ENCODE data around the gene PYGM.

PYGM gene

DNA sequence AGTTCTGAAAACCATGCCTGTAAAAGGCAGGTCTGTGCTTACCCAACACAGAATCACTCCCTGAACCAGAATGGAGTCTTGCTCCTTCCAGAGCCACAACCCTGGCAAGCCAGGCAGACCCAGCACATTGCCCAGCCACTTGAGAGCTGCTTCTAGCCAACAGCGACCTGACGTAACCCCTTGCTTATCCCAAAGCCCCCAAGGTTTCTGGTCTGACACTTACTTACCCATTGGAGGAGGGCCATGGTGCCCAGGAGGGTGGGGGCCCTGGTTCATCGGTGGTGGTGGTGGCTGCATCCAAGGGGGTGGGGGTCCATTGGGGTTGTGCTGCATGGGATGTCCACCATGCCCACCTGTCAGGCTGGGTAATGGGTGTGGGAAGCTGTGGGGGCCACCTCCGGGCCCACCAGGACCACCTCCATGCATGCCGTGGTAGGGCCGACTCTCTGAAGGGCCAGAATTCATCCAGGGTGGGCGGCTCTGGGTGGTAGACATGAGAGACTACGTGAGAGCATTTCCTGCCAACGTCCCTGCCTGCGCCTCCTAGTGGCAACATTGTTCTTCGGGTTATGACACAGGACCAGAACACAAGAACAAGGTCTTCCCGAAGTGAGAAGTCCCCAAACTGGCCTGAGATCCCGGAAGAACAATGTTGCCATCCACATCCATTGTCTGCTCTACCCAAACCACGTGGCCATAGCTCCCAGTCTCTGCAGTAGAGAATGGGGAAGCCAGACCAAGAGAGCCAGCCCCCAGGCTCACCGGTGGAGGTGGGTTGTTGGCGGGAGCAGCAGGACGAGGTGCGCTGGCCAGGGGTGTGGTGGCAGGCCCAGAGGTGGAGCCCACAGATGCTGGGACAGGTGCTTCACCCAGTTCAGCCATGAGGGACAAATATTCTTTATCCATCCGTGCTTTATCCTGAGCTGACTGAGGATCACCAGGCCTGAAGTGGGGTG is 7.8 kb upstream of the PYGM start:
- DNase-seq (ENCODE audit: low spot score), result peak; percentile 70

DNA sequence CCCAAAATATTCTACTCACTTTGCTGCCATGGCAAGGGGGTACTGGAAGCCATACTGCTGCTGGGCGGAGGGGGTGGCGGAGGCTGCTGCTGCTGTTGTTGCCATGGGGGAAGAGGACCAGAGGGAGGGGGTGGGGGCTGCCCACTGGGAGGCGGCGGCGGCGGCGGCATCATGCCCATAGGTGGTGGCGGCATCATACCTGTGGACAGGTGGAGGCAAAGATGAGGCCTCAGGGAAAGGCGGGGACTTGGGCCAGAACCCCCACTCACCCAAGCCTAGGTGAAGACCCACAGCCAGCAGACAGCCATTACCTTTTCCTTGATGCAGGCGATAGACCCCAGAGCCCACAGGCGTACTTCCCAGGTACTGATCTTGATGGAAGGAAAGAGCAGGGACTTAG is 7.1 kb upstream of the PYGM start:
- DNase-seq (ENCODE audit: low spot score), result no peak

DNA sequence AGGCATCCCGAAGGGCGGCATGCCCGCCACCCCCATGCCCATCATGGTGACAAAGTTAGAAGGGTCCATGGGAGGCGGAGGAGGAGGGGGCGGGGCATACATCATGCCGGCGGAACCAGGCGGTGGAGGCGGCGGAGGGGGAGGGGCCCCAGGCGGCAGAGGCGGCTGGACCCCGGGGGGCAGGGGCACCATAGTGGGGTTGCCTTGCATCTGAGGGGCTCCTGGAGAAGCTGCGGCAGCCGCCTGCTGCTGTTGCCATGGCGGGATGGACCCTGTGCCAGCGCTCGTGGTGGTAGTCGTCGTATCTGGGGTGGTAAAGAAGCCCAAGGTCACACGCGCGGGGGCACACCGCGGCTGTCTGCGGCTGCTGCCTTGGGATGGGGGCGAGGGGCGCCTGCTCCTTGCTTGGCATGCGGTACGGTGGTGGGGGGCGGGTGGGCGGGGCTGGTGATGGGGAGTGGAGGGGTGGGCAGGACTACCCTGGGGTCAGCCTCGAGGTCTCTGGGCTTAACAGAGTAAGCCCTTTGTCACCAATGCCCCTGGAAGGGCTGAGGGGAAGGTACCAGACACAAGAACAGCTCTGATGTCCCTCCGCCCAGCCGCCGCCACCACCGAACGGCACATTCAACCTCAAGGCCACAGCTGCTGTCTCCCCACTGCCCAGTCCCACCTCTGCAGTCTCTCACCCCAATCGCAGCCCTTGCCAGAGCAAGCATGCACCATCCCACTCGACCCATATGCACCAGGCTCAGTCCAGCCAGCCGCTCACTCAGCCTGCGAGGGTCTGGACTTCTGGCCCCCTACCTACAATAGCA is 6.3 kb upstream of the PYGM start:
- no peak for DNase-seq (ENCODE audit: low spot score)

DNA sequence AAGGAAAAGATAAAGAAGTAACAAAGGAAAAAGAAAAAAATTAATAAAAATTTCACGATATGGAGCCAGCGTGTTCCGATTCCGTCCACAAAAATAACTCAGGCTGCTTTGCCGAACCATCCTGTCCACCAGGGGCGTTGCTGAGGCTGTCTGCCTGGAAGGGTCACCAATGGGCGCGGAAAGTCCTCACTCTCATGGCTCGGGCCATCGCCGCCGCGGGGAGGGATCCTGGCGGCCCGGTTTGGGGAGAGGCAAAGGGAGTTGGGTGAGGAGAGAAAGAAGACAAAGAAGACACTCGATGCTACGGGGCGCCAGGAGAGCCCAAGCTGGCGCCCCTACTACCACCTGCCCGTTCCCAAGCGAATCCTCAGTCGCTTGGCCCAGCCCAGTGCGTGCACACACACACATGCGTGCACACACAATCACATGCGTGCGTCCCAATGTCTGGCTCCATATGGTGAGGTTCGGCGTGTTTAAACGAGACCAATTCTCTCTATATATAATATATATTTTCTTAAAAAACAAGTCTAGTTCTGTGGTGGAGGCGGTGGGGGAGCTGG is 5.6 kb upstream of the PYGM start:
- DNase-seq (ENCODE audit: low spot score), result no peak

DNA sequence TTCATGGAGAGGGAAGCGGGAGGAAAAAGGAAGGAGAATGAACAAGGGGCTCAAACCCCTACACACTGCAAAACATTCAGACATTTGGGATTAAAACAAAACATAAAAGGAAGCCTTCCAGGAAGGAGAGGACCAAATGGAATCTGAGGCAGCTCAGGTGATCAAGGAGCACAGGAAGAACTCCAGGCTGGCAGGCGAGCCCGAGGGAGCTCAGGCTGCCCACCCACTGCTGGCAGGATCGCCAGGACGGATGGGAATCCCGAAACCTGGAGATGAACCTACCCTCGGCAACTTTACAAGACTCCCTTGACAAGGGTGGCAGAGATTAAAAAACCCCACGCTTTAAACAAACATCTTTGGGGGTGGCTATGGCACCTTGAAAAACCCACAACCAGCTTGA is 5.0 kb upstream of the PYGM start:
- no peak for DNase-seq (ENCODE audit: low spot score)

DNA sequence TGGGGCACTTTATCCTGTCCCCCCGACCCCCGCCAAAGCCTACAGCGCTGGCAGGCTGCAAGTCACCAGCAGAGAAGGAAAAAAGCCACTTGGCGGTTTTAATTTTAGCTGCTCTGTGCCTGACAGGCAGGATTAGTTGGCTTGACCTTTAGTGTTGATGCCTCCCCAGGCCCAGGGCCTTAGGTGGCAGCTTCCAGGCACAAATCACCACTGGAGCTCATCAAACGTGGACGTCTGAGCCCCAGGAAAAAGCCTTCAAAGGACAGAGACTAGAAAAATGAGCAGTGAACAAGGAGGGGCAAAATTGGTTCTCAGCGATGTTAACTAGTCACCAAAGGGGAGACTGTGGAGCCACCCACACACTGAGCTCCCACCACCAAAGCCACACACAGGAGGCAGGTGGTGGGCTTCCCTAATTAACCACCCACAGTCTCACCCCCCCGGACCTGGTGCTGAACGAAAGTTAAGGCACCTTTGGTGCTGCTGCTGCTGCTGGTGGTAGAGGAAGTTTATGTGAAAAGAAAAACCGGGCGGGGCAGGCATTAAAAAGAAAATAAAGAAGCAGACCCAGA is 4.4 kb upstream of the PYGM start:
- no peak for DNase-seq (ENCODE audit: low spot score)

DNA sequence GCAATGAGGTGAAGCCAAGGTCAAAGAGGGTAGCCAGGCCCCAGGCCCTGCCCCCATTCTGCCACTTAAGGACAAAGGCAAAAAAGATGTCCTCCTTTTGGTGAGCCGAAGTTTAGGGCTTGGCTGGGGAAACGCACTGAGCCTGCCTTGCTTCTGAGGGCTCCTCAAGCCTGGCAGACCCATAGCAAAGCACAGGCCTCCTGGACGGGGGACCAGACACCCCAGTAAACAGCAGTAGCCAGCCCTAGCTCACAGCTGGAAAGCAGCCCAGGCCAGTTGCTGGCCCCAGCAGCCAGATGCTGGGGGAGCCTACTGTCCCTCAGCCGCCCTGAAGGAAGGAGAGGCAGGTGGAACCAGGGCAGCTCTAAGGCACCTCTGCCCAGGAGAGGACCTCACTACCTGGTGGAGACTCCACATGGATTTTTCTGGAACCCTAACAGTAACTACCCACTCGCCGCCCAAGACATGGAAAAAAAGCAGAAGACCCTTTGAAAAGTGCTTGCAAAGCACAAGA is 3.8 kb upstream of the PYGM start:
- DNase-seq (ENCODE audit: low spot score), result no peak

DNA sequence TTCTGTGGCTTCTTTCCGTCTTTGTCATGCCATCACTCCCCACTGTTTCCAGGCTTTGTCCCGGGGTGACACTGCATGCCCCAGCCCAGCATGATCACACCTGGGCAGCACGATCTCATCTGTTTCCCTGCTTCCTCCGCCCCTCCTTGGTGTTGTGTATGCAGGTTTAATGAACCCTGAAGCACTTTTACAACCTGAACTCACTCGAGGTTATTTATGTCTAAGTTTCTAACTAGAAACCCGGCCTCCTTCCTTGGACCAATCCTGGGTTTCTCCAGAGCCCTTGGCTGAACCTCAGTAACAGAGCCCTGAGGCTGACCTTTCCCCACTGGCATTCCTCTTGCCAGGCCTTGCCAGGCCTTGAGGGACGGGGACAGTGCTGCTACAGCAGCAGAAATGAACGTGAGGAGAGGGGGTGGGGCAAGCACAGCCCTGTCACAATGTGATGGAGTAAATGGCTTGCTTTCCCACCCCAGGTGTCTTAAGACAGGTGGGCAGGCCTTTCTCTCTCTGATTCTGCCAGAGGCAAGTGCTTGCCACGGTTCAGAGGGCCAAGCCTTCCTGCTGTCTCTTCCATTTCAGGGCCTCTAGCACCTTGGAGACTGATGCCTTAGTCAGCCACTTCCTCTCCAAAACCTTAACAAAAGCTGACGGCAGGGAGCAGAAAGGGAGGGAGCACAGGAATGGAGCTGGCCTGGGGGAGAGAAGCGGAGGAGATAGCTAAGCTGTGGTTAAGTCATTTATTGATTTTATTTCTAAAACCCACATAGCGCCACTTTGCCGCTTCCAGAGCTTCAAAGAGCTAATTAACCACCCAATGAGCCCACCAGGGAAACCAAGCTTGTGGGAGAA is 3.1 kb upstream of the PYGM start:
- DNase-seq (ENCODE audit: low spot score), result peak; percentile 54

DNA sequence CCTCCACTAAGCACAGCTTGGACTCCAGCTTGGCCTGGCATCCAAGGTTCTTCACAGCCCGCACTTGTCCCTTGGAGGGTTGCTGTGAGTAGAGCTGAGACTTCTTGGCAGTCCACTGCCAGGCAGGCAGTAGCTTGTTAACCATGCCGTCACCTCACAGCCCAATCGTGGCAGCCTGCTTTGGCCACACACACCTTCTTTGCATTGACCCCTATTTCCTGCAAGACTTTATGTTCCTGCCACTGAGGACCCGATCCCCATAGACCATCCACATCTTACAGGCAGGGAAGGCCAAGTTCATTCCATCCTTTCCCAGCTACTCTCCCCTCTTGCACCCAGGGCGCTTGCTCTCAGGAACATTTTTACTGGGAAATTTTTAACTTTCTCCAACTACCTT is 2.5 kb upstream of the PYGM start:
- peak; percentile 12 for DNase-seq (ENCODE audit: low spot score)

DNA sequence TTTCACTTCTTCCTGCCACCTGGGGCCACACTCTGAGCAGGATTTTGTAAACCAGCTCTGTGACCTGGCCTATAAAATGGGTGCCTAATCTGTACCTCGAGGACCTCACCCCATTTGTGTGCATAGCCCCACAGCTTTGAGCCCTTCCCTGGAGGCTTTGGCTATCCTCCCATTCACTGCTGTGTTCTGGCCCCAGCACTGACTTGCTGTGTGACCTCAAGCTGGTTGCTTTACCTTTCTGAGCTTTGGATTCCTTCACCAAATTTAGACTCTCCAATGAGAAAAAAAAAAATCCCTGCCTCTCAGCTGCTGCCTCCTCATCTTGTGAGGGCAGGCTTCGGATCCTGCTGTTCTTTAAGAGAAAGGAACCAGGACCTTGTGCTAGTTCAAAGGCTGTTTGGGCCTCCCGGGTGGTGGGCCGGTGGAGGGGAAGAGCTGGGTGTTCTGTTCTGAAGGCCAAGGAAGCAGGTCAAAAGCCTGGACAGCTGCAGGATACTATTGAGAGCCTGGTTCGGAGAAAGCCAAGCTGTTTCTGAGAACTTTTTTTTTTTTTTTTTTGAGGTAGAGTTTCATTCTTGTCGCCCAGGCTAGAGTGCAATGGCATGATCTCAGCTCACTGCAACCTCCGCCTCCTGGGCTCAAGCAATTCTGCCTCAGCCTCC is 1.1 kb upstream of the PYGM start:
- peak; percentile 13 for DNase-seq (ENCODE audit: low spot score)

DNA sequence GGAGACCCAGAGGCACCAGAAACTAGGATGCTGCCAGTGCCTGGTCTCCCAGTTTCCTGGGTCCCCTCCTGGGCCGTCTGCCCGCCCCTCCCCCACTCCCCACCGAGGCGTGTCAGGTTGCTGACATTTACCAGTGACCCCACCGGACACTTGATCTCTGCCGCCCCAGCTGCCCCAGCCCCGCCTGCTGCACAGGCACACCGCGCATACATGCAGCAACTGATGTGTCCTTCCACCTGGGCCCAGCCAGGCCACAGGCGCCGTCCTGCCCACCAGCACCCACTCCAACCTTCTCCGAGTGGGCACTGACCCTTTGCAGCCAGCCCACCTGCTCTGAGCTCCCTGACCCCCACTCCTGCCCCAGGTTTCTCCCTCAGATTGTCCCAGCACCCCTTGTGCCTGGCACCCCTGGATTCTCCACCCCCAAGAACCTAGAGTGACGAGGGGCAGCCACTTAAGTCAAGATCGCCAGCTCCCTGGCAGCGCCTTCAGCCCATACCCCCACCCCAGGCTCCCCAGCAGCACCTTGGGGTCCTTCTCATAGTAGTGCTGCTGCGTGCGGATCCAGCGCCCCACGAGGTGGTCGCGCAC is 548 bp downstream of the PYGM start:
- DNase-seq (ENCODE audit: low spot score), result no peak

DNA sequence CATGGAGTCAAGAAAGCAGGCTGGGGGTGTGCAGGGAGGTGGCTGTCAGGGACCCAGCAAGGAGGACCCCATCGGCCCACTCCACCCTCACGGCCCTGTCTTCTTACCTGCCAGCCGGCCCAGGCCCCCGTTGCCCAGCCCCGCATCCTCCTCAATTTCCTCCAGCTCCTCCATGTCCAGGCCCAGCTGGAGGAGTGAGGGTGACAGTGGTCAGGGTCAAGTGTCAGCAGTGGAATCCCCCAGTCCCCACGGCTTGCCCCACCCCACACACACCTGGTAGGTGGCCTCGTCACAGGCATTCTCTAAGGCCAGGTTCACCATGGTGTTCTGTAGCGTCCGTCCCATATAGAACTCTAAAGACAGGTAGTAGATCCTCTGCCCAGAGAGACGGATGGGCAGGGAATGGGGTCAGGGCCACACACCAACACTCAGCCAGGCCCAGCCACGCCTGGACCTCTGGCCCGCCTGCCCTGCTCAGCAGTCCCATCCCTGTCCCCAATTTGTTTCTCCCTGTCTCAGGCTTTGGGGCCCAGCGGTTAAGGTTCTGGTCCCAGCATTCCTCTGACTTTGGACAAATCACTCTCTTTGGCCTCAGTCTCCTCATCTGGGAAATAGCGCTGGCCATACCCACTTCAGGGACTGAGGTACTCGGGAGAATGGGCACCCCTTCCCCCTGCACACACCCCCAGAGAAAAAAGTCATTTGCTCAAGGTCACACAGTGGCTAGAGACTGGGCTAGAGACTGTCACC is 1.3 kb downstream of the PYGM start:
- DNase-seq (ENCODE audit: low spot score), result no peak

DNA sequence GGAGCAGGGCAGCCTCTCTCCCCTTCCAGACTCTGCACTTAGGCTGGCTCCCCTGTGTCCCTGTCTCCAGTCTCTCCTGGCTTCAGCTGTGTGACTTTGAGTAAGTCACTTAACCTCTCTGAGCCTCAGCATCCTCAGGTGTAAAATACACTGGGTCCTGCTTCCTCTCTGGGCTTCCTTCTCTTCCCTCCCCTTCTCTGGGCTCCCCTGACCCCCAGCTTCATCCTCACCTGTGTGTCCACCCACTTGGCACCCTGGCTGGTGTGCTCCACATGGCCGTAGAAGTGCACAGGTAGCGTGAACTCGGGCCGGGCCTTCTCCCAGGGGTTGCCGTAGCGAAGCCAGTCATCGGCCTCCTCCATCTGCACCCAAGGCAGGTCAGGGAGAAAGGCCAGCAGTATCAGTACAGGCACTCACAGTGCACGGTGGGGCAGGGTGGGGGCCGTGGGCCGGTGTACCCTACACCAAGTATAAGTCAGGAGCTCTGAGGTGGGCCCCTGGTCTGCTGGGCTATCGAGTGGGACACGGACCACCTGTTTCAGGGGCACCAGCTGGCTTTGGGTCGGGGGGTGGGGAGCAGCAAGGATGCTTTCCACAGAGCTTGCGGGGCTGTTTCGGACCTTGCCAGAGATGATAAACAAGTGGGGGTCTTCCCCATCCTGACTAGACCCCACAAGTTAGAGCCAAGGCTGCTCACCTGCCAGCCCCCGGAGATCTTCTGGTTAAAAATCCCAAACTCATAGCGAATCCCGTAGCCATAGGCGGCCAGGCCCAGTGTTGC is 2.0 kb downstream of the PYGM start:
- no peak for DNase-seq (ENCODE audit: low spot score)

DNA sequence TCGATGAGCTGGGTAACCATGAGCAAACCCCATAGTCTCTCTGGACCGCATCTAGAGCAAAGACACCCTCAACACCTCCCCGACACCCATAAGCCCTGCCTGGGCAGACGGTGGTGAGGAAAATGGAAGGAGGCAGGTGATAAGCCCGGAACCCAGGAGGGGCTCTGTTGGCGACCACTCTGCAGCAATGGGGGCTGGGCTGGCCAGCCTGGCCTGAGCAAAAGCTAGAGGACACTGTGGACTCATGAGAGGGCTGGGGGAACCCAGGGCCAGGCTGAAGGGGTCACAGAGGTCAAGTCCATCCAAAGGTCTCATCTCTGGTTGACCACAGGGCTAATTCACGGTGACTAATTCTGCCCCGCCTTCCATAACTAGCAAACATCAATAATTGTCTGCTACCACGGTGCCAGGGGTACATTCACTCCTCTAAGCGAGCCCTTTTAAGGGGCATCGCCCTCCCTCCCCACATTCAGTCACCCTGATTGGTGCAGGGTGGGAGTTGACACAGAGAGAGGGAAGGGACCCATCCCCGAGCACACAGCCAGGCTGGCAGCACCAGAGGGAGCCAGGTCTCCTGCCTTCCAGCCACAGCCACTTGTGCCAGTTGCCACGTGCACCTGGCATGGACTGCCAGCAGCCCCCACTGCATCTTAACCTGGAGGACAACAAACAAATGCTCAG is 4.0 kb downstream of the PYGM start:
- DNase-seq (ENCODE audit: low spot score), result peak; percentile 6

DNA sequence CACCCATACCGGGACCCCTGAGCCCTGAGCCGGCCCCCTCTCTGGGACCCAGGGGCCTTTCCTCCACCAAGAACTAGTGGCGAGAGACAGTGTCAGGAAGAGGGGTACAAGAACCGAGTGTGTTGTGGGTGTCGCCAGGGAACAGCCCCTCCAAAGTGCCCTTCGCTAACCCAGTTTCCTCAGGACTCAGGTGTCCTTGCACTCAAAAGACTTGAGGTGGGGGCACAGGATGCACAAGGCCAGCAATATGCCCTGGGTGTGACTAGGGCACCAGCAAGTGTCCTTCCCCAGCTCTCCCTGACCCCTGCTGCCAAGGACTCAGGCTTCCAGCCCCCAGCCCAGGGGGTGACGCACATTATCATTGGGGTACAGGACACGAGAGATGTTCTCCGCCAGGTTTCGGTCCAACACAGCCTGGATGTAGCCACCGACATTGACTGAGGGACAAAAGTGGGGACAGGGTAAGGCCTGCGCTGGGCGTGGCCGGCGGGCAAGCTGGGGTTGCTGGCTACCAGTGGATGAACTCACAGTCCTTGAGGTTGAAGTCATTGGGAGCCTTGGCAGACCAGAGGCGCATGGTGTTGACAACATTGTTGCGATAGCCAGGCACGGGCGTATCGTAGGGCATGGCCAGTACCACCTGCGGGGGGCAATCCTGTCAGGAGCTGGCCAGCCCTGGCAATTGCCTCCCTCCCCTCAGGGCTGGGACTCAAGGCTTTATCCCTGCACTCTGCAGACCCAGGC is 4.7 kb downstream of the PYGM start:
- peak; percentile 5 for DNase-seq (ENCODE audit: low spot score)

DNA sequence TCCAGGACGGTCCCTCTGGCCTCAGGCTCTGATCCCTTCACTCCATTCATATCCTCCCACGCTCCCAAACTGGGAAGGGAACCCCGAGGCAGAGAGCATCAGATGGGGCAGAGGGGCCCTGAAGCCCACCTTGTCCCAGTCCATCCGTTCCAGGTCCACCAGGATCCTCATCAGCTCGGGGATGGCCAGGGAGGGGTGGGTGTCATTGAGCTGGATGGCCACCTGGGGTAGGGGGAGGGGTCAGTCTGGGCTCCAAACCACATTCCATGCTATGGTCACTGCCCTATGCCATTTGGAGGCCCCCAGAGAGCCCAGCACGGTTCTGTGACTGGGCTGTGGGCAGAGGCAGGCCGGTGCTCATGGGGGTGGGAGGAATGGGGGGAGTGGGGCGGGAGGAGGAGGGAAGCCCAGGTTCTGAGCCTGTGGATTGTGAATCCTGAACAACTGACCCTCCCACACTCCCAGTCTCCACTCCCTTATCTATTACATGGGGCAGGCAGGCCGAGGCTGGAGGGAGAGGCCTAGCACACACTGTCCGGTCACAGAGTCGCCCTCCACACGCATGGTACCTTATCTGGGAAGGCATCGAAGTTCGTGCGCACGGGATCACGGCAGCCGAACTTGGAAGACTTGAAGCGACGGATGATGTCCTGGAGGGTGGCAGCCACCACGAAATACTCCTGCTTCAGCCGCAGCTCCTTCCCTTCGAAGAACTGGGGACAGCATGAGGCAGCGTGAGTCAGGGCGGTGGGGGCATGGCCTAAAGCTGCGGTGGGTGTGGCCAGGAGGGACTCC is 5.5 kb downstream of the PYGM start:
- DNase-seq (ENCODE audit: low spot score), result peak; percentile 11
